Measurements from ENCODE around the gene ZBP1. TPM values are rescaled to one million over a fixed set of nuclear protein-coding genes. Genes with fewer than 3 reads are reported as not detected.

ZBP1 gene
- total RNA-seq, 6 donors from 2014 or later: 3.2 to 9.4 (median 4.8) TPM

DNA sequence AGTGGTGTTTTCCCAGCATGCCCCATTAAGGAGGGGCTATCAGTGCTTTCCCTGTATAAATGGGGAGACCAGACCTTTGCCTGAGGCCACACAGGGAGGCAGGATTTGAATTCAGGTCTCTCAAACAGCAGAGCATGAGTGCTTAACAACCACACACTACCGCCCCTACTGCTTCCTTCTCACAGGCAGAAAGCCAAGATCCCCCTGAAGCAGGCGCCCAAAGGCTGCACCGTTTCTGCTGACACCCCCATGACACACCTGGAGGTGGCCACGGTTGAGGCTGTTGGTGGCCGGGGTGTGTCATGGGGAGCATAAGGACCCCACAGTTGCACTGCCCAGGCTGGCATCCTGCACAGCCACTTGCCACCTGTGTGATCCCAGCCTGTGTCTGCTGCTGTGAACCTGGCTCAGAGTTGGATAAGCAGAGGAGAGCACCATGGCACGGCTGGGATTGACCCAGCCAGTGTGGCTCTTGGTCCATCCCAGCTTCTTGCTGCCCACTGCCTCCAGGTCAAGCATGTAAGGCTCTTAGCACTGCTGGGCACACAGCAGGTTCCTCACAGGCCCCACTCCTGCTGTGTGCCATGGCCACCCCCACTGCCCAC is 31.0 kb downstream of the ZBP1 start:
- Histone ChIP-seq H3K27me3 (no peaks in the 10 kb centered on the region), H3K9me3 (peaks cover 0 to 7% (median 0%) of the 10 kb centered on the region in 4 donors), H3K27ac (no peak overlapping the region), H3K4me1 (peaks cover 0 to 5% (median 2%) of the 10 kb centered on the region in 4 donors), H3K4me3 (no peak overlapping the region), H3K36me3 (no peaks in the 10 kb centered on the region)
- ATAC-seq (ENCODE audit: low FRiP score in 2 of 2): no peak
- TF ChIP-seq, protein P1, sequence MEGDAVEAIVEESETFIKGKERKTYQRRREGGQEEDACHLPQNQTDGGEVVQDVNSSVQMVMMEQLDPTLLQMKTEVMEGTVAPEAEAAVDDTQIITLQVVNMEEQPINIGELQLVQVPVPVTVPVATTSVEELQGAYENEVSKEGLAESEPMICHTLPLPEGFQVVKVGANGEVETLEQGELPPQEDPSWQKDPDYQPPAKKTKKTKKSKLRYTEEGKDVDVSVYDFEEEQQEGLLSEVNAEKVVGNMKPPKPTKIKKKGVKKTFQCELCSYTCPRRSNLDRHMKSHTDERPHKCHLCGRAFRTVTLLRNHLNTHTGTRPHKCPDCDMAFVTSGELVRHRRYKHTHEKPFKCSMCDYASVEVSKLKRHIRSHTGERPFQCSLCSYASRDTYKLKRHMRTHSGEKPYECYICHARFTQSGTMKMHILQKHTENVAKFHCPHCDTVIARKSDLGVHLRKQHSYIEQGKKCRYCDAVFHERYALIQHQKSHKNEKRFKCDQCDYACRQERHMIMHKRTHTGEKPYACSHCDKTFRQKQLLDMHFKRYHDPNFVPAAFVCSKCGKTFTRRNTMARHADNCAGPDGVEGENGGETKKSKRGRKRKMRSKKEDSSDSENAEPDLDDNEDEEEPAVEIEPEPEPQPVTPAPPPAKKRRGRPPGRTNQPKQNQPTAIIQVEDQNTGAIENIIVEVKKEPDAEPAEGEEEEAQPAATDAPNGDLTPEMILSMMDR (IDR thresholded peaks at IDR 0.05): no peak
- TF ChIP-seq EP300 (IDR thresholded peaks at IDR 0.05) (no peak), POLR2A (IDR thresholded peaks at IDR 0.05) (no peak), POLR2AphosphoS5 (IDR thresholded peaks at IDR 0.05) (no peak)
- no peak for DNase-seq
- 86 to 94% methylated on average over 4 to 6 of the region's 6 CpGs for WGBS, 2 donors

DNA sequence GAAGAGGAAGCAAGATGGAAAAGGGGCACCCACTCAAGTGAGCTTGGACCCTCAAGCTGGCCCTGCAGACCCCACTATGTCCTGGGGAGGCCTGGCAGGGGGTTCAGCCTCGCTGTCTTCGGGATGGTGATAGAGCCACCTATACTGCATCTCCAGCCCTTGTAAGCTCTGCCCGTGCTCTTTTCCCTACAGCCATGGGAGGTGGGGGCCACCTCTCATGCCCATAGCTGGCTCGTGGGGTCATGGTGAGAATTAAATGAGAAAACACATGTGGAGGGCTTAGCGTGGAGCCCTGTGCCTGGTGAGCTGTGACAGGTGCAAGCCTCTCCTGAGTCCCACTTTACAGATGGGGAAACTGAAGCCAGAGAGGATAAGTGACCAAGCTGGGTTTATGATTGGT is 31.6 kb downstream of the ZBP1 start:
- Histone ChIP-seq H3K4me1 (no peaks in the 10 kb centered on the region), H3K27ac (no peak overlapping the region), H3K4me3 (no peak overlapping the region), H3K9me3 (peaks cover 0 to 7% (median 0%) of the 10 kb centered on the region in 4 donors), H3K27me3 (no peaks in the 10 kb centered on the region), H3K36me3 (no peaks in the 10 kb centered on the region)
- 80 to 96% methylated on average over 5 of the region's 5 CpGs for WGBS, 2 donors
- ATAC-seq (ENCODE audit: low FRiP score in 2 of 2): no peak
- DNase-seq: no peak
- TF ChIP-seq POLR2A (IDR thresholded peaks at IDR 0.05) (no peak), POLR2AphosphoS5 (IDR thresholded peaks at IDR 0.05) (no peak), EP300 (IDR thresholded peaks at IDR 0.05) (no peak)
- TF ChIP-seq, protein P1 (IDR thresholded peaks at IDR 0.05): no peak

DNA sequence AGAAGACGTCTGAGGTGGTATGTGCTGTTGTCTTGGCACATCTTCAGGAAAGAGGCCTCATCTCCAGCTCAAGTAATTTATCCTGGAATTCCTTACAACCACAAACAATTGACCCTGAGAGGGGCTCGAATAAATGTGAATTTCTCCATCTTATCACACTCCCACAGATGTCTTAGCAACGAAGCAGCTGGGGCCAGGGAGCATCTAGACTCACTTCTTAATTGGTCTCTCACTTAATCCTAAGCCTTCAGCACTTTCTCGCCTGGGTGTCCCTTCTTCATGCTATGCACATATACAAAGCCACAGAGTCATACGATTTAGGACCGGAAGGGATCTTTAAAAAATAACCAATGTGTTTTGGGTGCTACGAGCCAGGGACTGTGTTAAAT is 32.2 kb downstream of the ZBP1 start:
- peaks cover 2 to 5% (median 2%) of the 10 kb centered on the region in 4 donors for H3K4me1 ChIP-seq
- 79 to 88% methylated on average over 7 of the region's 7 CpGs for whole genome bisulfite sequencing, 2 donors
- ATAC-seq (ENCODE audit: low FRiP score in 2 of 2) (no peak), DNase-seq (no peak)
- no peaks in the 10 kb centered on the region for H3K27me3 ChIP-seq
- TF ChIP-seq, protein P1 (IDR thresholded peaks at IDR 0.05): no peak
- no peak for TF ChIP-seq POLR2AphosphoS5 (IDR thresholded peaks at IDR 0.05)
- no peak for TF ChIP-seq EP300 (IDR thresholded peaks at IDR 0.05)
- TF ChIP-seq POLR2A (IDR thresholded peaks at IDR 0.05): no peak
- H3K4me3 ChIP-seq: no peak overlapping the region
- peaks cover 0 to 7% (median 0%) of the 10 kb centered on the region in 4 donors for H3K9me3 ChIP-seq
- H3K27ac ChIP-seq: no peak overlapping the region
- H3K36me3 ChIP-seq: no peaks in the 10 kb centered on the region

DNA sequence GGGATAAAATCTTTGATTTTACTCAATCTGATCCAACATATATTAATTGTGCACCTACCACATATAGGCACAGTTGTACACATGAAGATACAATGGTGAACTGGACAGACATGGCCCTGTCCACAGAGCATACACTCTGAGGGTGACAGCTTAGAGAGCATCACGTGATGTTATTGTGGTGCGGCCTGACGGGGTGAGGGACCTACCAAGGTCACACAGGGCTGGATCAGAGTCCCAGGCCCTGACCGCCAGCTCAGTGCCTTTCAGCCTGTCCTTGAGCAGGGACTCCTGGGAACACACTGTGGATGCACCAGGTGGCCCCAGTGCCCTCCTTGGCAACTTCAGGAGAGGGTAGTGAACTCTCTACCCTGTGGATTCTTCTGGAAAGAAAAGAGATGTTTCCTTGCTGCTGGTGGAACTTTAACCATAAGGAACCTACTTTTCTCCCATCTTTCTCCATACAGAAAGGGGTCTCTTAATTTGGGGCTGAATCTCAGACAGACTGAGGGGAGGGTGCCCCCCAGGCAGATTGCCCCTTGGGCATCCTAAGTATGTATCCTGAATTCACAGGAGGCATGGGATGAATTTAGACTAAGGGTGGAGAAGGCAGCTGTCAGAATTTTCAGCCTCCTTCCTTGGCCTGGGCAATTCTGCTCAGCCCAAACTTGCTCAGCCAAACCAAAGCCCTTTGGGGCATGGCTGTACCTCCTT is 32.8 kb downstream of the ZBP1 start:
- TF ChIP-seq EP300 (IDR thresholded peaks at IDR 0.05): no peak
- no peak for TF ChIP-seq POLR2A (IDR thresholded peaks at IDR 0.05)
- TF ChIP-seq POLR2AphosphoS5 (IDR thresholded peaks at IDR 0.05): no peak
- TF ChIP-seq, protein P1 (IDR thresholded peaks at IDR 0.05): no peak
- Histone ChIP-seq H3K9me3 (peaks cover 0 to 7% (median 0%) of the 10 kb centered on the region in 4 donors), H3K27ac (no peak overlapping the region), H3K27me3 (no peaks in the 10 kb centered on the region), H3K4me1 (peaks cover 5 to 9% (median 8%) of the 10 kb centered on the region in 4 donors), H3K4me3 (no peak overlapping the region), H3K36me3 (no peaks in the 10 kb centered on the region)
- DNase-seq (no peak), ATAC-seq (ENCODE audit: low FRiP score in 2 of 2) (no peak)
- 89 to 93% methylated on average over 4 of the region's 4 CpGs for WGBS, 2 donors

Data from upper lobe of left lung (tissue), 6 donors.